HCT116 (cell line): ENCODE data around the gene DIRAS2. TPM values are rescaled to one million over a fixed set of nuclear protein-coding genes. Genes with fewer than 3 reads are reported as not detected.

Experiments used
- ATAC-seq: fragments of 200-7000 bp; cut with Tn5 transposase; 2 replicates; pipeline ENCODE4 v1.9.1; 2020; ENCODE audit warnings: mild to moderate bottlenecking, moderate library complexity
- BruUV-seq: library from RNA; stranded (reverse); fragments of 400-500 nt; replicated peaks from 2 replicates; lab custom pipeline; 2021; lab: Mats Ljungman, UMichigan
- CTCF ChIA-PET: fragments of 300-600 bp; sonication (Branson Sonifier 250); formaldehyde crosslinking; loops from one replicate; lab custom pipeline; 2021; ENCODE audit warnings: antibody characterized with exemption; lab: Charles Lee
- POLR2A ChIA-PET: fragments of 300-600, 350-600 bp; sonication (Branson Sonifier 250); formaldehyde crosslinking; loops from one replicate; lab custom pipeline; 2021; ENCODE audit warnings: antibody characterized with exemption; lab: Charles Lee
- RAD21 ChIA-PET, 2 experiments: fragments of 300-600 bp; sonication (Branson Sonifier 250); formaldehyde crosslinking; loops; one replicate each; lab custom pipeline; 2023; ENCODE audit warnings: low total read pairs in 2 of 2; ENCODE audit not compliant: uncharacterized antibody in 2 of 2, unreplicated experiment in 2 of 2, low non-redundant PET in 1 of 2; lab: Charles Lee
- DNase-seq: peaks from one replicate; pipeline ENCODE4 v3.0.0-alpha.2; 2010; ENCODE audit warnings: low read depth, low spot score
- H2AFZ ChIP-seq: fragments of 200-600 bp; shearing (Covaris generic), sonication (generic); 2 replicates; pipeline ENCODE4 v1.6.1; 2017; ENCODE audit warnings: low read depth, mixed run types, mixed read lengths, antibody characterized with exemption, low read length; ENCODE audit not compliant: poor library complexity, severe bottlenecking
- H3K27ac ChIP-seq: 2 replicates; pipeline ENCODE4 v1.5.1; 2012; ENCODE audit warnings: low read depth, low read length
- H3K27me3 ChIP-seq: fragments of 200-600 bp; sonication (generic); 2 replicates; pipeline ENCODE4 v1.6.1; 2016; ENCODE audit warnings: mixed run types, low read length, mixed read lengths; ENCODE audit not compliant: insufficient read depth
- H3K36me3 ChIP-seq, 2 experiments: fragments of 200-500 bp in 1 of 2; fragments of 200-600 bp in 1 of 2; sonication (Bioruptor generic) in 1 of 2; sonication (generic) in 1 of 2; 2 replicates each; pipeline versions ENCODE4 v1.5.1 to v1.6.1; 2014 to 2016; ENCODE audit warnings: low read length in 2 of 2, inconsistent platforms in 1 of 2, mixed read lengths in 1 of 2, mixed run types in 1 of 2; ENCODE audit not compliant: insufficient read depth in 2 of 2, control insufficient read depth in 1 of 2
- H3K4me1 ChIP-seq, 2 experiments: fragments of 200-600 bp in 1 of 2; sonication (generic) in 1 of 2; 2 replicates each; pipeline versions ENCODE4 v1.5.1 to v1.6.1; 2012 to 2017; ENCODE audit warnings: low read length in 2 of 2, inconsistent platforms in 1 of 2, mild to moderate bottlenecking in 1 of 2, mixed read lengths in 1 of 2, mixed run types in 1 of 2, moderate library complexity in 1 of 2; ENCODE audit not compliant: insufficient read depth in 2 of 2, control insufficient read depth in 1 of 2
- H3K4me2 ChIP-seq: fragments of 200-600 bp; sonication (generic); 2 replicates; pipeline ENCODE4 v1.6.1; 2017; ENCODE audit warnings: mixed run types, low read length, mixed read lengths
- H3K4me3 ChIP-seq, 2 experiments: fragments of 200-600 bp in 1 of 2; sonication (generic) in 1 of 2; replicated peaks in 1 of 2; 2 replicates each; pipeline ENCODE4 v1.5.1; 2011 to 2016; ENCODE audit warnings: low read length in 2 of 2, control low read depth in 1 of 2, low read depth in 1 of 2, mild to moderate bottlenecking in 1 of 2, mixed read lengths in 1 of 2, mixed run types in 1 of 2
- H3K79me2 ChIP-seq: fragments of 200-600 bp; sonication (generic); 2 replicates; pipeline ENCODE4 v1.6.1; 2017; ENCODE audit warnings: mild to moderate bottlenecking, mixed run types, low read length, moderate library complexity, mixed read lengths; ENCODE audit not compliant: insufficient read depth
- H3K9ac ChIP-seq: fragments of 200-600 bp; sonication (generic); 2 replicates; pipeline ENCODE4 v1.6.1; 2016; ENCODE audit warnings: low read length, mixed read lengths
- H3K9me2 ChIP-seq: fragments of 200-600 bp; sonication (generic), shearing (Covaris generic); 2 replicates; pipeline ENCODE4 v1.6.1; 2017; ENCODE audit warnings: mixed run types, mild to moderate bottlenecking, moderate library complexity; ENCODE audit not compliant: insufficient read depth
- H3K9me3 ChIP-seq, 2 experiments: fragments of 200-500 bp in 1 of 2; fragments of 200-600 bp in 1 of 2; sonication (Bioruptor generic) in 1 of 2; sonication (generic) in 1 of 2; 2 replicates each; pipeline ENCODE4 v1.6.1; 2014 to 2017; ENCODE audit warnings: low read length in 2 of 2, mixed read lengths in 2 of 2, inconsistent platforms in 1 of 2, low read depth in 1 of 2, mild to moderate bottlenecking in 1 of 2, mixed run types in 1 of 2, moderate library complexity in 1 of 2; ENCODE audit not compliant: control insufficient read depth in 1 of 2, insufficient read depth in 1 of 2
- H4K20me1 ChIP-seq: fragments of 200-600 bp; sonication (generic), shearing (Covaris generic); 2 replicates; pipeline ENCODE4 v1.6.1; 2017; ENCODE audit warnings: mixed run types, mild to moderate bottlenecking, moderate library complexity; ENCODE audit not compliant: insufficient read depth
- CBX3 ChIP-seq: IDR thresholded peaks from 2 replicates; pipeline ENCODE4 v1.6.1; 2012; ENCODE audit warnings: low read depth
- CEBPB ChIP-seq: IDR thresholded peaks from 2 replicates; pipeline ENCODE4 v1.6.1; 2012; ENCODE audit warnings: low read depth
- ELF1 ChIP-seq: IDR thresholded peaks from 2 replicates; pipeline ENCODE4 v1.6.1; 2012; ENCODE audit warnings: low read depth, borderline replicate concordance
- EZH2 ChIP-seq: fragments of 200-600 bp; sonication (generic); IDR thresholded peaks from 2 replicates; pipeline ENCODE4 v1.6.1; 2017; ENCODE audit warnings: antibody characterized with exemption, mixed run types
- FOSL1 ChIP-seq: IDR thresholded peaks from 2 replicates; pipeline ENCODE4 v1.6.1; 2012; ENCODE audit warnings: low read depth
- JUND ChIP-seq: IDR thresholded peaks from 2 replicates; pipeline ENCODE4 v1.6.1; 2012
- MAX ChIP-seq: IDR thresholded peaks from 2 replicates; pipeline ENCODE4 v1.6.1; 2012
- POLR2A ChIP-seq: IDR thresholded peaks from 2 replicates; pipeline ENCODE4 v1.7.0; 2011; ENCODE audit warnings: borderline replicate concordance; ENCODE audit not compliant: insufficient read depth, insufficient read length; ENCODE audit errors: extremely low read depth
- POLR2AphosphoS5 ChIP-seq: IDR thresholded peaks from 2 replicates; pipeline ENCODE4 v1.6.1; 2011; ENCODE audit warnings: mild to moderate bottlenecking, low read depth, low read length, moderate library complexity
- RAD21 ChIP-seq: IDR thresholded peaks from 2 replicates; pipeline ENCODE4 v1.6.1; 2012; ENCODE audit warnings: low read depth, mild to moderate bottlenecking
- SIN3A ChIP-seq: IDR thresholded peaks from 2 replicates; pipeline ENCODE4 v1.6.1; 2012; ENCODE audit warnings: low read depth
- SRF ChIP-seq: IDR thresholded peaks from 2 replicates; pipeline ENCODE4 v1.6.1; 2012; ENCODE audit warnings: low read depth
- ZFX ChIP-seq: fragments of 450-650 bp; IDR thresholded peaks from 2 replicates; pipeline ENCODE4 v1.6.1; 2017
- ZNF274 ChIP-seq: fragments of 200-500 bp; sonication (Bioruptor generic); IDR thresholded peaks from 2 replicates; pipeline ENCODE4 v1.6.1; 2014; ENCODE audit warnings: mild to moderate bottlenecking, low read depth, low read length, inconsistent platforms
- intact Hi-C: fragments of 100-400 bp; cut with micrococcal nuclease; formaldehyde crosslinking; loops from 2 replicates; pipeline ENCODE4 v1.10.0; 2022
- total RNA-seq: library from RNA; stranded (reverse); gene quantifications from one replicate; pipeline ENCODE4 v1.2.1, GENCODE V29; 2021; ENCODE audit not compliant: unreplicated experiment
- TF ChIP-seq, protein P1 (sequence below): IDR thresholded peaks from 2 replicates; pipeline ENCODE4 v1.6.1; 2012
- TF ChIP-seq, protein P2 (sequence below), 3 experiments: fragments of 200-600 bp in 1 of 3; sonication (generic) in 1 of 3; IDR thresholded peaks in 2 of 3; conservative IDR thresholded peaks in 1 of 3; 2 replicates each; pipeline ENCODE4 v1.5.1; 2012 to 2017; ENCODE audit warnings: low read depth in 2 of 3, low read length in 2 of 3, antibody characterized with exemption in 1 of 3, borderline replicate concordance in 1 of 3, control low read depth in 1 of 3, mild to moderate bottlenecking in 1 of 3, mixed read lengths in 1 of 3, mixed run types in 1 of 3, moderate library complexity in 1 of 3; ENCODE audit not compliant: insufficient read depth in 1 of 3
- TF ChIP-seq, protein P3 (sequence below): IDR thresholded peaks from 2 replicates; pipeline ENCODE4 v1.6.1; 2012; ENCODE audit warnings: low read depth
- TF ChIP-seq, protein P4 (sequence below): IDR thresholded peaks from 2 replicates; pipeline ENCODE4 v1.6.1; 2011; ENCODE audit warnings: mild to moderate bottlenecking, low read length, moderate library complexity; ENCODE audit not compliant: insufficient replicate concordance; ENCODE audit errors: extremely low read depth

Gene DIRAS2
- total RNA-seq, 1 experiment from 2014 or later = not detected

- ATAC-seq (no peak), DNase-seq (no peak)
- Histone ChIP-seq H3K9me2 (no peaks in the 10 kb centered on the region), H2AFZ (no peak overlapping the region), H3K27me3 (peaks cover 34% of the 10 kb centered on the region), H3K4me3 (no peak overlapping the region), H3K79me2 (no peaks in the 10 kb centered on the region), H3K9ac (no peak overlapping the region), H4K20me1 (no peaks in the 10 kb centered on the region), H3K27ac (no peak overlapping the region), H3K9me3 (no peaks in the 10 kb centered on the region), H3K4me1 (no peaks in the 10 kb centered on the region), H3K4me2 (no peak overlapping the region), H3K36me3 (no peaks in the 10 kb centered on the region)
- TF ChIP-seq, protein P1, sequence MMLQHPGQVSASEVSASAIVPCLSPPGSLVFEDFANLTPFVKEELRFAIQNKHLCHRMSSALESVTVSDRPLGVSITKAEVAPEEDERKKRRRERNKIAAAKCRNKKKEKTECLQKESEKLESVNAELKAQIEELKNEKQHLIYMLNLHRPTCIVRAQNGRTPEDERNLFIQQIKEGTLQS = no peak
- TF ChIP-seq POLR2A (no peak), FOSL1 (no peak), ELF1 (no peak), MAX (no peak), JUND (no peak), POLR2AphosphoS5 (no peak), SRF (no peak), EZH2 (no peak), SIN3A (no peak), ZFX (no peak), ZNF274 (no peak), RAD21 (no peak), CEBPB (no peak), CBX3 (no peak)
- TF ChIP-seq, protein P2, sequence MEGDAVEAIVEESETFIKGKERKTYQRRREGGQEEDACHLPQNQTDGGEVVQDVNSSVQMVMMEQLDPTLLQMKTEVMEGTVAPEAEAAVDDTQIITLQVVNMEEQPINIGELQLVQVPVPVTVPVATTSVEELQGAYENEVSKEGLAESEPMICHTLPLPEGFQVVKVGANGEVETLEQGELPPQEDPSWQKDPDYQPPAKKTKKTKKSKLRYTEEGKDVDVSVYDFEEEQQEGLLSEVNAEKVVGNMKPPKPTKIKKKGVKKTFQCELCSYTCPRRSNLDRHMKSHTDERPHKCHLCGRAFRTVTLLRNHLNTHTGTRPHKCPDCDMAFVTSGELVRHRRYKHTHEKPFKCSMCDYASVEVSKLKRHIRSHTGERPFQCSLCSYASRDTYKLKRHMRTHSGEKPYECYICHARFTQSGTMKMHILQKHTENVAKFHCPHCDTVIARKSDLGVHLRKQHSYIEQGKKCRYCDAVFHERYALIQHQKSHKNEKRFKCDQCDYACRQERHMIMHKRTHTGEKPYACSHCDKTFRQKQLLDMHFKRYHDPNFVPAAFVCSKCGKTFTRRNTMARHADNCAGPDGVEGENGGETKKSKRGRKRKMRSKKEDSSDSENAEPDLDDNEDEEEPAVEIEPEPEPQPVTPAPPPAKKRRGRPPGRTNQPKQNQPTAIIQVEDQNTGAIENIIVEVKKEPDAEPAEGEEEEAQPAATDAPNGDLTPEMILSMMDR (IDR thresholded peaks at IDR 0.05 in 2 of 3, conservative IDR thresholded peaks at IDR 0.05 in 1 of 3; ENCODE audit: borderline replicate concordance in 1 of 3, insufficient read depth in 1 of 3, low read depth in 2 of 3, low read length in 2 of 3) = no peak
- TF ChIP-seq, protein P3, sequence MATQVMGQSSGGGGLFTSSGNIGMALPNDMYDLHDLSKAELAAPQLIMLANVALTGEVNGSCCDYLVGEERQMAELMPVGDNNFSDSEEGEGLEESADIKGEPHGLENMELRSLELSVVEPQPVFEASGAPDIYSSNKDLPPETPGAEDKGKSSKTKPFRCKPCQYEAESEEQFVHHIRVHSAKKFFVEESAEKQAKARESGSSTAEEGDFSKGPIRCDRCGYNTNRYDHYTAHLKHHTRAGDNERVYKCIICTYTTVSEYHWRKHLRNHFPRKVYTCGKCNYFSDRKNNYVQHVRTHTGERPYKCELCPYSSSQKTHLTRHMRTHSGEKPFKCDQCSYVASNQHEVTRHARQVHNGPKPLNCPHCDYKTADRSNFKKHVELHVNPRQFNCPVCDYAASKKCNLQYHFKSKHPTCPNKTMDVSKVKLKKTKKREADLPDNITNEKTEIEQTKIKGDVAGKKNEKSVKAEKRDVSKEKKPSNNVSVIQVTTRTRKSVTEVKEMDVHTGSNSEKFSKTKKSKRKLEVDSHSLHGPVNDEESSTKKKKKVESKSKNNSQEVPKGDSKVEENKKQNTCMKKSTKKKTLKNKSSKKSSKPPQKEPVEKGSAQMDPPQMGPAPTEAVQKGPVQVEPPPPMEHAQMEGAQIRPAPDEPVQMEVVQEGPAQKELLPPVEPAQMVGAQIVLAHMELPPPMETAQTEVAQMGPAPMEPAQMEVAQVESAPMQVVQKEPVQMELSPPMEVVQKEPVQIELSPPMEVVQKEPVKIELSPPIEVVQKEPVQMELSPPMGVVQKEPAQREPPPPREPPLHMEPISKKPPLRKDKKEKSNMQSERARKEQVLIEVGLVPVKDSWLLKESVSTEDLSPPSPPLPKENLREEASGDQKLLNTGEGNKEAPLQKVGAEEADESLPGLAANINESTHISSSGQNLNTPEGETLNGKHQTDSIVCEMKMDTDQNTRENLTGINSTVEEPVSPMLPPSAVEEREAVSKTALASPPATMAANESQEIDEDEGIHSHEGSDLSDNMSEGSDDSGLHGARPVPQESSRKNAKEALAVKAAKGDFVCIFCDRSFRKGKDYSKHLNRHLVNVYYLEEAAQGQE = no peak
- TF ChIP-seq, protein P4, sequence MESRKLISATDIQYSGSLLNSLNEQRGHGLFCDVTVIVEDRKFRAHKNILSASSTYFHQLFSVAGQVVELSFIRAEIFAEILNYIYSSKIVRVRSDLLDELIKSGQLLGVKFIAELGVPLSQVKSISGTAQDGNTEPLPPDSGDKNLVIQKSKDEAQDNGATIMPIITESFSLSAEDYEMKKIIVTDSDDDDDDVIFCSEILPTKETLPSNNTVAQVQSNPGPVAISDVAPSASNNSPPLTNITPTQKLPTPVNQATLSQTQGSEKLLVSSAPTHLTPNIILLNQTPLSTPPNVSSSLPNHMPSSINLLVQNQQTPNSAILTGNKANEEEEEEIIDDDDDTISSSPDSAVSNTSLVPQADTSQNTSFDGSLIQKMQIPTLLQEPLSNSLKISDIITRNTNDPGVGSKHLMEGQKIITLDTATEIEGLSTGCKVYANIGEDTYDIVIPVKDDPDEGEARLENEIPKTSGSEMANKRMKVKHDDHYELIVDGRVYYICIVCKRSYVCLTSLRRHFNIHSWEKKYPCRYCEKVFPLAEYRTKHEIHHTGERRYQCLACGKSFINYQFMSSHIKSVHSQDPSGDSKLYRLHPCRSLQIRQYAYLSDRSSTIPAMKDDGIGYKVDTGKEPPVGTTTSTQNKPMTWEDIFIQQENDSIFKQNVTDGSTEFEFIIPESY = no peak
- ChIA-PET RAD21 (no interaction called here), POLR2A (no interaction called here), CTCF (no interaction called here)
- BruUV-seq = no TSS peak
- intact Hi-C loops = no loop called here
Measured at GRCh38 chr9:90631964-90632363, 10.7 kb downstream of the DIRAS2 start.
